Colonic mucosa (tissue), 4 donors: ENCODE data around the gene FBXW9. TPM values are rescaled to one million over a fixed set of nuclear protein-coding genes. Genes with fewer than 3 reads are reported as not detected.
"Not testable (repeated sequence)": the region's sequence is repeated elsewhere in the genome, so short reads cannot be mapped to it uniquely, and the experiment has no call there.

ENCODE experiments used
- DNase-seq: peaks from one replicate; pipeline ENCODE4 v3.0.0-alpha.2; 2020
- H3K27ac ChIP-seq: fragments of 200-600 bp; one replicate; pipeline ENCODE4 v1.8.0; 2021
- H3K27me3 ChIP-seq: fragments of 200-600 bp; one replicate; pipeline ENCODE4 v1.8.0; 2021
- H3K36me3 ChIP-seq: fragments of 200-600 bp; one replicate; pipeline ENCODE4 v1.8.0; 2021
- H3K4me1 ChIP-seq: fragments of 200-600 bp; one replicate; pipeline ENCODE4 v1.8.0; 2021; ENCODE audit warnings: mild to moderate bottlenecking
- H3K4me3 ChIP-seq: fragments of 200-600 bp; one replicate; pipeline ENCODE4 v1.8.0; 2021
- H3K9ac ChIP-seq, 2 donors: one replicate each; pipeline ENCODE4 v1.7.0; 2013; ENCODE audit warnings: control low read depth in 2 of 2, low read depth in 2 of 2, low read length in 2 of 2
- H3K9me3 ChIP-seq: fragments of 200-600 bp; one replicate; pipeline ENCODE4 v1.8.0; 2021
- CTCF ChIP-seq: fragments of 200-600 bp; IDR thresholded peaks from one replicate; pipeline ENCODE4 v1.8.0; 2022; ENCODE audit warnings: antibody characterized with exemption, mild to moderate bottlenecking
- intact Hi-C: fragments of 100-400 bp; cut with DNase I; formaldehyde crosslinking; loops from one replicate; pipeline ENCODE4 v1.14.1; 2022
- total RNA-seq, 2 donors: library from RNA; stranded (reverse); fragmentation: NEBNext Ultra II Directional in 1 of 2; extraction: Animal tissue kit (Norgen Biotek cat#: 25700) in 1 of 2; gene quantifications; one replicate each; pipeline ENCODE4 v1.2.1, GENCODE V29; 2021
- donor health status: healthy.
- donor health status: DM: no; HTN: no; CAD: no.
- donor health status: DM: no; HTN: no; CAD: no.

The FBXW9 gene
- total RNA-seq, 2 donors from 2014 or later = 6.5 to 10.3 TPM

GRCh38 chr19:12687496-12688196 lies 8.8 kb downstream of the FBXW9 start, which contains the start of gene GNG14:
Gene GNG14, plus strand, starts transcription at chr19:12687998. Its CDS starts 51 bp downstream, at chr19:12688049.
- Histone ChIP-seq H3K9ac (no peak within 1 kb of the TSS), H3K27me3 (no peaks in the 10 kb centered on the region), H3K27ac (no peak within 1 kb of the TSS), H3K9me3 (no peaks in the 10 kb centered on the region), H3K4me1 (no peaks in the 10 kb centered on the region), H3K4me3 (no peak within 1 kb of the TSS), H3K36me3 (no peaks in the 10 kb centered on the region)
- no peak for TF ChIP-seq CTCF
- DNase-seq = no peak
- intact Hi-C loops = no loop called here

GRCh38 chr19:12685831-12686230 lies 10.6 kb downstream of the FBXW9 start:
- H3K9ac ChIP-seq = no peak overlapping the region
- no peaks in the 10 kb centered on the region for H3K27me3 ChIP-seq
- no peak for DNase-seq
- no peaks in the 10 kb centered on the region for H3K36me3 ChIP-seq
- H3K4me1 ChIP-seq = no peaks in the 10 kb centered on the region
- no peaks in the 10 kb centered on the region for H3K9me3 ChIP-seq
- TF ChIP-seq CTCF = no peak
- no peak overlapping the region for H3K27ac ChIP-seq
- H3K4me3 ChIP-seq = no peak overlapping the region
- intact Hi-C loops = no loop called here

- DNase-seq = peak; percentile 95
Observed at GRCh38 chr19:12681074-12681987, 15.1 kb downstream of the FBXW9 start, which contains the start of gene DHPS. Gene DHPS, minus strand, starts transcription at chr19:12681880. Its CDS starts 114 bp downstream, at chr19:12681766.

GRCh38 chr19:12680034-12680433 lies 16.4 kb downstream of the FBXW9 start:
- Histone ChIP-seq H3K4me1 (peaks cover 3% of the 10 kb centered on the region), H3K9me3 (no peaks in the 10 kb centered on the region), H3K27me3 (no peaks in the 10 kb centered on the region), H3K27ac (no peak overlapping the region), H3K4me3 (no peak overlapping the region), H3K36me3 (peaks cover 11% of the 10 kb centered on the region), H3K9ac (no peak overlapping the region)
- DNase-seq = no peak
- no peak for TF ChIP-seq CTCF
- intact Hi-C loops = no loop called here

More at GRCh38 chr19:12681074-12681987, 15.1 kb downstream of the FBXW9 start, which contains the start of gene DHPS:
- intact Hi-C loops = no loop called here
- Histone ChIP-seq H3K27ac (peak within 1 kb of the TSS; percentile 99), H3K9me3 (no peaks in the 10 kb centered on the region), H3K27me3 (no peaks in the 10 kb centered on the region), H3K36me3 (peaks cover 11% of the 10 kb centered on the region), H3K9ac (peak within 1 kb of the TSS; percentile 95 to 97), H3K4me1 (peaks cover 3% of the 10 kb centered on the region), H3K4me3 (peak within 1 kb of the TSS; percentile 91)
- no peak for TF ChIP-seq CTCF

GRCh38 chr19:12678039-12678438 lies 18.4 kb downstream of the FBXW9 start:
- H3K27ac ChIP-seq, H3K4me3 ChIP-seq, DNase-seq, H3K9me3 ChIP-seq, intact Hi-C loops, H3K4me1 ChIP-seq, H3K27me3 ChIP-seq, H3K9ac ChIP-seq: not testable (repeated sequence)
- H3K36me3 ChIP-seq = peaks cover 11% of the 10 kb centered on the region
